NCI-H526 treated with DMSO at 0.1 percent for 48 hours (cell line): ENCODE data around the gene SFXN5.
"Not testable (repeated sequence)": the region's sequence is repeated elsewhere in the genome, so short reads cannot be mapped to it uniquely, and the experiment has no call there.

ENCODE experiments used
- DNase-seq: peaks from one replicate; lab custom pipeline; 2025; lab: John Stamatoyannopoulos, UW

Gene SFXN5

DNA sequence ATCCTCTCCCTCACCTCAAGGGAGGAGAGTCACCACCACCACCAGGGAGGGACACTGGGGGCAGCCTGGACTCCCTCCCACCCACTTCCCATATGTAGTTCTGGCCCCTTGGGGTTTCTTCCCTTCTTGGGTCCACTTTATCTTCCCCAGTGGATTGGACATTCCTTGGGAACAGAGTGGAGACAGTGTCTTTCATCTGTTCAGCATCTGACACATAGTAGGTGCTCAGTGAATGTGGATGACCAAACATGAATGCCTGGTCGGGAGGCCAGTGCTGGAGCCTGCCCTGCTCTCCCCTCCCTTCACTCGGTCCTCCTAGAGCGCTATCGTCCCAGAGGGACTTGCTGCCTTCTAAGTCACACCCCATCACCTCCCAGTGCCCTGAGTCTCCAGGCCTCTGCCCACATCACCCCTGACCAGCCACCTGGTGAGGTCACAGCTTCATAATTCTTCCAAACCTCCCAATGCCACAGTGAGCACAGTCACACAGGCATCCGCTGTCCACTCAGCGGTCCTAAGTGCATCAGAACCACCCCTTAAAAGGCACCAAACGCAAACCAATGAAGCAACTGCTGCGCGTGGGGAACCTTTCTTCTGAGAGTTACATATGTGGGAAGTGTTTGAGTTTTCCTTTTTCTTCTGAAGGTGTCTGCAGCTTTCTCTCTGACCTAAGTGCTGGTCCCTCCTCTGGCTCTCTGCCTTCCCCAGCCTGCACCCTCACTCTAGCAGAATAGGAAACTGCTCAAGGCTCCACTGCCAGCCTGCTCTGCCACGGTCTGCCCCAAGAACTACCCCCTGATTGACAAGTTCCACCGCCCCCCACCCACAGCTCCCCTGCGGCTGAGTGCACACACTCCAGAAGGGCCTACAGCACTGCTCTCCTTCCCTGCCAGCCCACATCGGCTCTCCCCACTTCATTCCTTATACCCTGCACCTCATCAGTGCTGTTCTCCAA lies 7.2 kb upstream of the SFXN5 start:
- no peak for DNase-seq

DNA sequence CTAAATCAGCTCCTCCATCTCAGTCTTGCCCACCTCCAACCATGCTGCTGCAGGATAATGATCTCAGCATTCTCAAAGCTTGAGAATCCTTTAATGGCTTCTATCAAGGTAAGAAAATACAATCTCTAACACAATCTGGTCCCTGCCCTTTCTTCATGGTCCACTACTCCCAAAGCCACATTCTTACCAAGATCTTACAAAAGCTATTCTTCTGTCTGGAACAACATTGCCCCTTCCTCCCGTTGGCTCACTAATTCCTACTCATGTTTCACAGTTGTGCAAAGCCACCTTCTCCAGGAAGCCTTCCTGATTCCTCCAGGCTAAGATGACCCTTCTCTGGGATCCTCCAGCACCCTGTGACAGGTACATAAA lies 5.9 kb upstream of the SFXN5 start:
- no peak for DNase-seq

DNA sequence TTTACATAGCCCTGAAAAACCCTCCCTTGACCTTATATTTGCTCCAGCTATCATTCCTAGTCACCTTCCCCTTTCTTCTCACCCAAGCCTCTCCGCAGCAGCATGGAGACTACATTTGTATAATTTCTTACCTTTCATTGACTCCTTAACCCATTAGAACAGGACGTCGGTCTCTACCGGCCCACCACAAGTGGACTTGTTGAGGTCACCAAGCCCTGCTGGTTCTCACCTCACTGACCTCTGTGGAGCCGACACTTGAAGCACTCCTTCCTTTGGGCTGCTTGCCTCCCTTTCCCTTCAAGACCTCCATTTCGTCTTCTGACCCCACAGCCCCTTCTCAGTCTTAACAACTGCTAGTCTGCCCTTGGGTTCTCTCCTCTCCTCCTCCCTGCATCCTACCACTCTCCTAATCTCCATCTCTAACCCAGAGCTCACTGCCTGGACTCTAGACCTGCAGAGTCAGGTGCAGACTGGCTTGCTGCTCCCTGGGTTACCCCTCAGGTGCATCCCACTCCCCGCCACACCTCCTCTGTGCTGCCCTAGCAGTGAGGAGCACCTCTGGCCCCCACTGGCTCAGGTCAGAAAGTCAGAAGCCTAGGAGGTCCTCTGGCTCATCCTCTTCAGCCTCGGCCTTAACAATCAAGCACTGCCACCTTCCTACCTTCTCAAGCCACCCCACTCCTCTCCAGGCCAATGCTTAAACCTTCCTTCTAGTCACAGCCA lies 5.3 kb upstream of the SFXN5 start:
- no peak for DNase-seq

DNA sequence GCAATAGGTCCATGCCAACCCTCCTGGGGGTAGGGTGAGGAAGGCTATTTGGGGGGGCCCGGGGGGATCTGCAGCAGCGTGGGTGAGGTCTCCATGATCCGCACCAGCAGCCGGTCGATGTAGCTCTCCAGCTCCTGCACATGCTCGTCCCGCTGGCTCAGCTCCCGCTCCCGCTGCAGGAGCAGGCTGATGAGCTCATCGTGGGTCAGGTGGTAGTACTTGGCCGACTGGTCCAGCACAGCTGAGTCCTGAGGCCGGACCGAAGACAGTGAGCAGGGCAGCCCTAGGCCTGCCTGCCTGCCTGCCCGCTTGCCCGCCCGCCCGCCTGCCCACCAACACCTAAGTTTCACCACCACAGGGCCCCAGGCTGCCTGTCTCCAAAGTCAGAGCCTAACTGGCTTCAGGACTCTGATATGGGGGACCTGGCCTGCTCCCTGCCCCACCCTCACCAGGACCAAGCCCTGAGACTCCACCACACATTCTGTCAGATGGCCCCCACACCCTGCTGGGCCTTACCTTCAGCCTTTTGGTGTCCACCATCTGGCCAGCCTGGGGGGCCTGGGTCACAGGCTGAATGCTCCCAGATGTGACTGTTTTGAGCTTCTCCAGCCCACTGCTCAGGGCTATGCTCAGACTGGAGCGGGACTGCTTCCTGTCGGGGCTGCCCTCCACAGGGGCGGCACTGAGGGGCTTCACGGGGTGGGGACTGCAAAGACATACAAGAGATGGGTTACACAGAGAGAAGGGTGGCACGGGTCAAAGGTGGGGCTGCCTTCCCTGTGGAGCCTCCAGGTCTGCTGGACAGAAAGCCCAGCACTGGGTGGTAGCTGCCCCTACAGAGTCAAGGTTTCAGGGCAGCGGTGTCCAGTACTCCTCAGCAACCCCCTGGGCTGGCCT lies 4.2 kb upstream of the SFXN5 start:
- no peak for DNase-seq

DNA sequence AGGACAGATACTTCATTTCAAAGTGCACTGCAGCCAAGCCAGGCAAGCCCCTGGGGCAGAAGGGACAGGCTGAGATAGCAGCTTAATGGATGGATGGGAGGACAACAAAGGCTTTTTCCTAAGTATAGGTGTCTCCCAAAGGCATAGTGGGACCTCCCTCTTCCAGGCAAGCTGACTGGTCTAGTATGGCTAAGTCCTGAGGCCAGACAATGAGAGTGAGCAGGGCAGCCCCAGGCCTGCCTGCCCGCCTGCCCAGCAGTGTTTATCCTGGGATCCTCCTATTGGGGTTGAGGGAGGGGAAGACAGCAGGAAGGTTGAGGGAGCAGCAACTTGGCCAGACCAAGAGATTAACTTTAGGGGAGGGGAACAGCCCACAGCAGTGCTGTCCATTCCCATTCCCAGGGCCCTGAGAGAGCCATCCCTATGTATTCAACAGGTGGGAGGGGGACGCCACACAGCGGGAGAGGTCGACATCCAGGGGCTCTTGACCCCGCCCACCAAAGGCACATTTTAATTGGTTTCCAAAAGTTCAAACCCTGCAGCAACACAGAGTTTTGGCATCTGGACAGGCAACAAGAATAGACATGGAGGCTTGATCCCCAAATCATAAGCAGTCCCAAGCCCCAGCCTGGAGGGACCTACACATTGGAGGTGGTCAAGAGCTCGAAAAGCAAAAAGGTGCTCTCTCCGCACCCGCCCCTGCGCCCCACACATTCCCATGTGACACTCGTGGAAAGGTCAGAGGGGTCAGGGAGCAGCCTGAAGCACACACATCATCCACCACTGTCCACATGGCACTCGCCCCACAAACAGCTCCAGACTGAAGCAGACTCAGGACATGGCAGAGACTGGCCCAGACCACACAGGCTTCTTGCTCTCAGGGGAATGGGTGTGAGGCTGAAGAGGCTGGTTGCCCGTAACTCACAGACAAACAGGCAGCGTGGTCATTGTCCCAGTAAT lies 2.9 kb upstream of the SFXN5 start:
- no peak for DNase-seq

DNA sequence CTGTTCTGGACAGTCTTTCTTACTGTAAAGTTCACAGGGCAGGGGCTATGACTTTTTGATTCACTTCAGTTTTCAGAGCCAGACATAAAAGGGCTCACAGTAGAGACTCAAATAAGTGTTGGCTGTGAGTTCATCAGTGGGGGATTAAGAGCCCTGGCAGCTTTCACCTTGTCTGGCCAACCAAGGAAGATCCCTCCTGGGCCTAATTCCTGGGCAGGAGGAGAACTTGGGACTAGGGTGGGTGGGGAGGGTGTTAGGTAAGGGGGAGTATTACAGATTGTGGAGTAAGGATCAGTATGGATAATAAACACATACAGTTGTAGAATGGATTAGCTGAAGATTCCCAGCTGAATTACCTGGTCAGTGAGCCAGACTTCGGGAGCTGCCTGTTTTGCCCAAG lies 904 bp upstream of the SFXN5 start:
- no peak for DNase-seq

DNA sequence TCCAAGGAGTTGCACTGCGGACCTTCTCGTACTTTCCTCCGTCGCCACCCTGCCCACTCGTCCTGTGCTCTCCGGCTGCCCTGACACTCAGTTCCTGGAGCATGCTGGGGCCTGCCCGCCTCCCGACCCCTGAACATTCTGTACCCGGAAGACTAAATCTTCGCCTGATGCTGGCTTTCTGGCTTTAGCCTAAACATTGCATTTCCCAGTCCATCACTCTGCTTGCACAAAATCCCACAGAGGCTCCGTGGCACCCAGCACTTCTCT lies 550 bp upstream of the SFXN5 start:
- DNase-seq: no peak

DNA sequence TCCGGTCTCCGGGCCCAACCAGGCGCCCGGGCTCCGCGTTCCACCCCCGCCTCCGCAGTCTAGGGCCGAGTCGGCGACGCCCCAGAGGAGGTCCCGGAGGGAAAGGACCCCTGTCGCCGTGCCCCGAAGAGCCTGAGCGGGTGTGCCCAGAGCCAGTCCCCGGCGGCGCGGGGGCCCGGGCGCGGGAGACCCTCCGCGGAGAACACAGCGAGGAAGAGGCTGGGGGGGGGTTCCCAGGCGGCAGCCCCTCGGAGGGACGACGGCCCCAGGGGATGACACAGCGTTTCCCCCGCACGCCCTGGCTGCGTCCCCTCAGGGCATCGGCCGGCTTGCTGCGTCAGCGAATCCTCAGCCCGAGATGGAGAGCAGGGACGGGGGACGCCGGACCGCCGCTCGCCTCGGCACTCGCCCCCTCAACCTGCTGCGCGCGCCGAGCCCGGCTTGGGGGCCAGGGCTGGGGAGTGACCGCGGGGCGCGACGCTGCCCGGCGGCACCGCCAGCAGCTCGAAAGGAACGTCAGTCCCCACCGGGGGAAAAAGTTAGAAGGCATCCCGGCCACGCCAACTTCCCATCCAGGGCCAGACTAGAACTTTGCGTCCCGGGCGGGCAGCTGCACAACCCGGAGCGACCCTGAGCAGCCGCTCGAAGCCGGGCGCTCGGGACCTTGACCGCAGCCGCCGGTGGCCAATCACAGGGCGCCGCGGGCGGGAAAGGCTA lies 711 bp downstream of the SFXN5 start:
- DNase-seq: no peak

DNA sequence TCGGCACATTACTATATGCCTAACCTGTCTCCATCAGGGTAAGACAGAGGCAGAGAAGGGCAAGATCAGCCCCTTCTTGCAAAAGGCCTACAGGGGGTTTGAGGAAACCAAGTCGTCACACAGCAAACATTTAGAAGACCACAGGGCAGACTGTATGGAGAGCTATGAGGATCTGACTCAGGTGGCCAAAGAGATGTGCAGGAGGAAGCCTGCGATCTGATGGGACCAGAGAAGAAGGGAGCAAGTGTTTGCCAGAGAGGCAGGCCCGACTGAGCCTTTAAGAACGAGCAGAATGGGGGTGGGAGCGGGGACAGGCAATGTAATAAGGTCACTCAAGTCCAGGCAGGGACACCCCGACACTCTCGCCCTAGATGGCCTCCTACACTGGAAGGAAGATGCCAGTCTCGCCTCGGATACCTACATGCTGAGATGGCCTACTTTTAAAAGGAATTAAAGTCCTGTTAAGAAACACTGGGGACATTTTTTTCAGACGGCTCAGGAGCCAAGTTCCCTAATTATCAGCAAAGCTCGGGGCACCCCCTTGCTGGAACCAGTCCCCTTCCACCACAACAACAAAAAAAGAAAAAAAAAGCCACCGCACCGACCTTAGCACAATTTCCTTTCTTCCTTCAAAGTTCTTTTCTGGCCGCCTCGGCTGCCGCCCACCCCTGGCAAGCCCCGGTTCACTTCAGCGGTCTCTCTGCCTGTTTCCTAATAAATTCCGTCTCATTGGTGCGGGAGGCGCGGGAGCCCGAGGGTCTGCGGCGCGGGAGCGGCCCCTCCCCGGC lies 1.5 kb downstream of the SFXN5 start:
- DNase-seq: no peak

DNA sequence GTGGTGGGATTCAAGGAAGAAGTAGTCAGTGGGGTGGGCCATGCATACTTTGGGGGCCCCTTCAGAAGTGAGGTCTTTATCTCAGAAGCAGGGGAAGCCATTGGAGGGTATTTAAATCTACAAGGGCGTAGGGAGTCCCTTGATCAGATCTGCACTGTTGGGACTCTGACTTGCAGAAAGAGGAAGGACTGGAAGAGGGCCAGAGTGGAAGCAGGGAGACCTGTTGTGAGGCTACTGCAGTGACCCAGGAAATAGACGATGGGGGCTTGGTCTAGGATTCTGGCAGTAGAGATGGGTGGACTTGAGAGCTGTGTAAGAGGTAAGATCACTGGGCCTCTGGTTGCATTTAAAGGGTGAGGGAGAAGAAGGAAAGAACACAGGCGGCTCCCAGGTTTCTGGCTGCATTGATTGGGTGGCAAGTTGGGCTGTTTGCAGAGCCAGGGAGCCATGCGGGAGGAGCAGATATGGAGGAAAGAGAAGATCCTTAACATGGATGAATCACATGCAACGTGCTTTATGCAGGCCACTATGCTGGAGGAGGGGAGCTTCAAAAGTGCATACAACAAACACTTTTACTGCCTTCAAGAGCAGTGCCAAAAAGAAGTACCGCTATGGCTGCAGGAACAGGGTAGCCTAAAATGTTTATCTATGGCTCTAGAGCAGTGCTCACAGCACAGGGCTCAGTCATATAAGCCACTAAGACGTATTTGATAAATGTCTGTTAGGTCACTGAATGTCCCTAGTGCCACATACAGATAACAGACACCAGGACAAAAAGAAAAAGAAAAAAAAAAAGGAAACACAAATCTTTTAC lies 2.3 kb downstream of the SFXN5 start:
- no peak for DNase-seq

DNA sequence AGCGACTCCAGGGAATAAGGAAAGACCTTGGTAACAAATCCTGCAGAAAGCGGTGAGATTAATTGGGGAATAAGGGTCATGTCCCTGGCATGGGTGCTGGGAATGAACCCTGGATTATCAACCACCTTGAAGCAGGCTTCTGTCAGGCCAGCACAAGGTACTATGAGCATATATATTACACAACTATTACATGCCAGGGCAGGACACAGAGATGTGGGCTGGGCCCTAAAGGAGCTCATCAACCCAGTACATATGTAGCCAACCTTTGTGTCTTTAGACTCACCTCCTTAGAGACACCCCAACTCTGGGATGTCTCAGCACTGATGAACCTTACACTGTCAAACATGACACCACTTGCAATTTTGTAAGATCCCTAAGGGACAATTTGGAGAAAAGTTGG lies 3.4 kb downstream of the SFXN5 start:
- DNase-seq: no peak

DNA sequence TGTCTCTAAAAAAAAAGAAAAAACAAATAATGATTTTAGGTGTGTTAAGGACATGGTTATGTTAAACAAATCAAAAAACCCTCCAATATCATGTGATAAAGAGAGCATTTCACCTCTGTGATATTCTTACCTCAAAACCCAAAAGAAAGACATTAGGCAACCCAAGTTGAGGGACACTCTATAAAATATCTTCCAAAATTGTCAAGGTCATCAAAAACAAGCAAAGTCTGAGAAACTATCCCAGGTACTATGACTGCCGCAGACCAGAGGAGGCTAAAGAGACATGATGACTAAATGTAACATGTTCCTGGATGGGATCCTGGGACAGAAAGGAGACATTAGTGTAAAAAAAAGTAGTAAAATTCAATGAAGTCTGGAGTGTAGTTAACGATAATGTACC lies 4.5 kb downstream of the SFXN5 start:
- no peak for DNase-seq

DNA sequence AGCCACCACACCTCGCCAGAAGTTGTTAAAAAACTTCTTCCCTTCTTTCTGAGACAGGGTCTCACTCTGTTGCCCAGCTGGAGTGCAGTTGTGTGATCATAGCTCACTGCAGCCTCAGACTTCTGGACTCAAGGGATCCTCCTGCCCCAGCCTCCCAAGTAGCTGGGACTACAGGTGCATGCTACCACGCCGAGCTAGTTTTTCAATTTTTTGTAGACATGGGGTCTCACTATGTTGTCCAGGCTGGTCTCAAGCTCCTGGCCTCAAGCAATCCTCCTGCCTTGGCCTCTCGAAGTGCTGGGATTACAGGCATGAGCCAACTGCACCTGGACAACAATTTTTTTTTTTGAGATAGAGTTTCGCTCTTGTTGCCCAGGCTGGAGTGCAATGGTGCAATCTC lies 6.4 kb downstream of the SFXN5 start:
- not testable (repeated sequence) for DNase-seq

DNA sequence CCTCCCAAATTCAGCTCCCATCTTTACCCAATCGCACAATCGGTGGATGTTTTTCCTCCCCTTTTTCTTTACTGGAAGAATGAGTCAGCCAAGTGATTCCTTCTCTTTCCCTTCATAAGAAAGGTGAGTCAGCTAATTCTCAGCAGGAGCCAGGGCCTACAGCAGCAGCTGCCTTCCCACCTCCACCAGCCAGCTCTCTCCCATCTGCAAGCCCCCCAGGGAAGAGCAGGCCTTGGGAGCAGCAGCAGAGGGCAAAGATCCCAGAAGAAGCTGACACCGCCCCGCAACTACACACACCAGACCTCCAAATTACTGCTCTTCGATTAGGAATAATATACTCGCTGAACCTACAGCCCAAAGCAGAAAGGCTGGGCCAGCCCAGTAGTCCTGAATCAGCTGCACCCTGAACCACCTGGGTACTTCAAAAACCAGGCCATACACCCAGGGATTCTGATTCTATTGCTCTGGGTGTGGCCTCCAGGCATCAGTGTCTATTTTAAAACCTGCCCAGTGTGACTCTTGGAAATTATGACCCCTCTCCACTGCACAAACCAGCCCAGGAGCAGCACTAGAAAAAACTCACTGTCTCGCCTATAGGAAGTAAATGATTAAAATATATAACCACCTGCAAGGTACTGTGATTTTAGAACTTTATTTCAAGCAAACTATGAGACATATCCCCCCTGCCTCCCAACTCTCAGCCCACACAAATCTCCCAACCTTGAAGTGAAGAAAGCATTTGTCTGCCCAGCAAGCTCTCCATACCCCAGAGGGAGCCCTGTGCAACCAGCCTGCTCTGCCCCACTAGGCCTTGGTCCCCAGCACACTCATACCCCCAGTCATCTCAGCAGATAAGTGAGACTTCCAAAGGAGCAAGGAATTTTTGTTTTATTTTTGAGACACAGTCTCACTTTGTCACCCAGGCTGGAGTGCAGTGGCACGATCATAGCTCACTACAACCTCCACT lies 7.3 kb downstream of the SFXN5 start:
- no peak for DNase-seq

DNA sequence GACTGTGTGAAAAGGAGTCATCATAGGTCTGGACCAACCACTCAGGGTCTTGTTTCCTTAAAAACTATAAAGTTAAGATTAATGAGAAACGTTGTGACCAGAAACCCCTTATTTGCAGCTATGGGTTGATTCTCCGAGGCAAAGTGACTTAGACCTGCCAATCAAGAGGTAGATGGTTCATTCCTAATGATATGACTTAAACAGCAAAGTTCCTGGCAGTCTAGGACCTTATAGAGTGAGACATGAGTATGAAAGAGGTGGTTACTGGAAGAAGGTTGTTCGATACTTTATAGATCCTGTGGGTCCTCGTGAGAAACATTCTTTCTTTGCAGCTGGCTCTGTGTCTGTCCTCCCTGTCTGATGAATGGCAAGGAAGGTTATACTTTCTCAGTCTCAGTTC lies 8.0 kb downstream of the SFXN5 start:
- DNase-seq: no peak

DNA sequence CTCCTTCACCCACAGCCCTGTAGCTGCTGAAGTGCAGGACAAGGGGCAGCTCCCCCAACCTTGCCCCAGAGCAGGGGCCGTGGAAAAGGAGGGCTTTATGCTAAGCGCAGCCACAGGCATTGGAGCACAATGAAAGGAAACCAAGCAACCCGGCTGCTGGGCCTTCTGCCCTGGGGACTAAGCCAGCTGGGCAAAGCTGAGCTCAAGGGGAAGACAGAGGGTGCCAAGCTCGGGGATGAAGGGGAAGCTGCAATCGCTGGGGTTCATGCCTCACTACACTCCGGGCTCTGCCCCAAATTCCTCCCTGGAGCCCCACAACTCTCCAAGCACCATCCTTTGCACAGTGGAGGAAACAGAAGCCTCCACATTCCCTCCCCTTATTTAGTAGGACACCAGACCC lies 12.4 kb downstream of the SFXN5 start:
- DNase-seq: no peak

DNA sequence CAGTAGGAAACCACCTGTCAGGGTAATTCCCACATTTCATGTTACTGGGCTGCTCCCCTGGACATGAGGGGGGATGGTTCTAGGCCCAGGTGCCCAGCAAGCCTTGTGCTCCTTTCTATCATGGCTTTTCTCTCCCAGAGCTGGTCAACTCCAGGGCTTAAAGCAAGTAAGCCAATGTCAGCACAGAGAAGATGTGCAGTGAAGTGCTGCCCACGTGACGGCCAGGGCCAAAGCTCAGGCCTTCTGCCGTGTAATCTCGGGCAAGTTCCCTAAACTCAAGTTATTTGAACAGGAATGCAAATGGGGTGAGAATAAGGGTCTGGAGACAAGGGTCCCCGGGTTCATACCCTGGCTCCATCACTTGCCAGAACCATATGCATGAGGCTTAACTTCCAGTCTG lies 16.5 kb downstream of the SFXN5 start:
- no peak for DNase-seq
